ENCODE measurements around the gene GALNT14.

The GALNT14 gene

DNA sequence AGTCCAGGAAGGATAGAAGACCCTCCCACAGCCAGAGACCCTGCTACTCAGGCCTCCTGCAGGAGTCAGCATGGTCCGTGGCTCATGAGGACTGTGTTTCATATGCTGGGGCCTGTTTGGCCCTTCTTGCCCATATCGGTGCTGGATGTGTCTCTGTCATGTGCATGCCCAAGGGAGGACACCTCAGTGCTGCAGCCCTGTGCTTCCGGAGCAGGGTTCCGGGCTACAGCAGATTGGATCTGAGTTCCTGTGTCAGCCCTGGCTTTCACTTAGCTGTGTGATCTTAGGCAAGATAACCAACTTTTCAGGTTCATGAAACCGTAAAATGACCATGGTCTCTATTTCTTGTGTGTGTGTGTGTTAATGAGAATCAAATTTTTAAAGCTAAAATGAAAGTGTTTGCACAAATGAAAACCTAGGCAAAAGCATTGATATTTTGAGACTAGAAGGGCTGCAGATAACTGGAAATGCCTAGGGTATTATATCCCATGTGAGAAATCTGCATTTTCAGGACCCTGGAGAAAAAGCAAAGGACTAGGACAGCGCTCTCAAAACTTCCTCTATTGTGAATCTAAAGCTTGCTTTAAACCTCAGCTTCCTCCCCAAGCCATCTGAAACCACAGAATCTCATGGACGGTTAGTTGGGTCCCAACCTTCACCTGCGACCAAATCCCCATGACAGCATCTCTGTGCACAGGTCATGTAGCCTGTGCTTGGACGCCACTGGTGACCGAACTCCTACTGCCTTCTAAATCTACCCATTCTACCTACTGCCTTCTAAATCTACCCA, 272.2 kb downstream of the GALNT14 start:
- TF ChIP-seq, protein P1, sequence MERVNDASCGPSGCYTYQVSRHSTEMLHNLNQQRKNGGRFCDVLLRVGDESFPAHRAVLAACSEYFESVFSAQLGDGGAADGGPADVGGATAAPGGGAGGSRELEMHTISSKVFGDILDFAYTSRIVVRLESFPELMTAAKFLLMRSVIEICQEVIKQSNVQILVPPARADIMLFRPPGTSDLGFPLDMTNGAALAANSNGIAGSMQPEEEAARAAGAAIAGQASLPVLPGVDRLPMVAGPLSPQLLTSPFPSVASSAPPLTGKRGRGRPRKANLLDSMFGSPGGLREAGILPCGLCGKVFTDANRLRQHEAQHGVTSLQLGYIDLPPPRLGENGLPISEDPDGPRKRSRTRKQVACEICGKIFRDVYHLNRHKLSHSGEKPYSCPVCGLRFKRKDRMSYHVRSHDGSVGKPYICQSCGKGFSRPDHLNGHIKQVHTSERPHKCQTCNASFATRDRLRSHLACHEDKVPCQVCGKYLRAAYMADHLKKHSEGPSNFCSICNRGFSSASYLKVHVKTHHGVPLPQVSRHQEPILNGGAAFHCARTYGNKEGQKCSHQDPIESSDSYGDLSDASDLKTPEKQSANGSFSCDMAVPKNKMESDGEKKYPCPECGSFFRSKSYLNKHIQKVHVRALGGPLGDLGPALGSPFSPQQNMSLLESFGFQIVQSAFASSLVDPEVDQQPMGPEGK (CRISPR knock-in tag; IDR thresholded peaks at IDR 0.05; ENCODE audit: borderline replicate concordance), result no peak
- 0 out of 2 replicates have a peak, but pooled peaks have one; percentile 18 for TF ChIP-seq TCF4 (CRISPR knock-in tag; IDR thresholded peaks at IDR 0.05; ENCODE audit: borderline replicate concordance)
- TF ChIP-seq ISL1 (CRISPR knock-in tag; IDR thresholded peaks at IDR 0.05), result no peak
- TF ChIP-seq, protein P2, sequence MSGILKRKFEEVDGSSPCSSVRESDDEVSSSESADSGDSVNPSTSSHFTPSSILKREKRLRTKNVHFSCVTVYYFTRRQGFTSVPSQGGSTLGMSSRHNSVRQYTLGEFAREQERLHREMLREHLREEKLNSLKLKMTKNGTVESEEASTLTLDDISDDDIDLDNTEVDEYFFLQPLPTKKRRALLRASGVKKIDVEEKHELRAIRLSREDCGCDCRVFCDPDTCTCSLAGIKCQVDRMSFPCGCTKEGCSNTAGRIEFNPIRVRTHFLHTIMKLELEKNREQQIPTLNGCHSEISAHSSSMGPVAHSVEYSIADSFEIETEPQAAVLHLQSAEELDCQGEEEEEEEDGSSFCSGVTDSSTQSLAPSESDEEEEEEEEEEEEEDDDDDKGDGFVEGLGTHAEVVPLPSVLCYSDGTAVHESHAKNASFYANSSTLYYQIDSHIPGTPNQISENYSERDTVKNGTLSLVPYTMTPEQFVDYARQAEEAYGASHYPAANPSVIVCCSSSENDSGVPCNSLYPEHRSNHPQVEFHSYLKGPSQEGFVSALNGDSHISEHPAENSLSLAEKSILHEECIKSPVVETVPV (CRISPR knock-in tag; IDR thresholded peaks at IDR 0.05), result no peak
- TF ChIP-seq ARNTL (CRISPR knock-in tag; IDR thresholded peaks at IDR 0.05; ENCODE audit: borderline replicate concordance, low read depth), result no peak
- ATAC-seq, result no peak

DNA sequence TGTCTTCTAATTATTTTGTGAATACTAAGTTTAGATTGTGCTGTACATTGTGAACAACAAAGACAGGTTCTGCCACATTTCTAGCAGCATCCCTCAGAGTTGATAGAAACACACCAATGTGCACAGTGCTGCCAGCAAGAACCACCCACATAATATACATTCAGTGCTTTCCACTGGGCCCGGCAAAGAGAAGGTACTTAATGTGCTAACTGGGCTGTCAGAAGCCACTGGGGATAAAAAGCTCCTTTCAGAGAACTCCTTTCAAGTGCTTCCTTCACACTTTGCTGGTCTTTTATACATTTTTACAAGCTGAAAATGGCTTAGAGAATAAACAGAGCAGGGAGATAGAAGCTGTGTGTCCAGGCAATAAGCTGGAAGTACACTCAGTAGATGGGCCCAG, 273.0 kb downstream of the GALNT14 start:
- ATAC-seq, result no peak
- TF ChIP-seq ZFP3 (CRISPR knock-in tag; IDR thresholded peaks at IDR 0.05), result no peak
- TF ChIP-seq CSDC2 (CRISPR knock-in tag; IDR thresholded peaks at IDR 0.05), result no peak
- no peak for TF ChIP-seq ZFP30 (CRISPR knock-in tag; IDR thresholded peaks at IDR 0.05)
- no peak for TF ChIP-seq ZC3H10 (CRISPR knock-in tag; IDR thresholded peaks at IDR 0.05)
- TF ChIP-seq, protein P3, sequence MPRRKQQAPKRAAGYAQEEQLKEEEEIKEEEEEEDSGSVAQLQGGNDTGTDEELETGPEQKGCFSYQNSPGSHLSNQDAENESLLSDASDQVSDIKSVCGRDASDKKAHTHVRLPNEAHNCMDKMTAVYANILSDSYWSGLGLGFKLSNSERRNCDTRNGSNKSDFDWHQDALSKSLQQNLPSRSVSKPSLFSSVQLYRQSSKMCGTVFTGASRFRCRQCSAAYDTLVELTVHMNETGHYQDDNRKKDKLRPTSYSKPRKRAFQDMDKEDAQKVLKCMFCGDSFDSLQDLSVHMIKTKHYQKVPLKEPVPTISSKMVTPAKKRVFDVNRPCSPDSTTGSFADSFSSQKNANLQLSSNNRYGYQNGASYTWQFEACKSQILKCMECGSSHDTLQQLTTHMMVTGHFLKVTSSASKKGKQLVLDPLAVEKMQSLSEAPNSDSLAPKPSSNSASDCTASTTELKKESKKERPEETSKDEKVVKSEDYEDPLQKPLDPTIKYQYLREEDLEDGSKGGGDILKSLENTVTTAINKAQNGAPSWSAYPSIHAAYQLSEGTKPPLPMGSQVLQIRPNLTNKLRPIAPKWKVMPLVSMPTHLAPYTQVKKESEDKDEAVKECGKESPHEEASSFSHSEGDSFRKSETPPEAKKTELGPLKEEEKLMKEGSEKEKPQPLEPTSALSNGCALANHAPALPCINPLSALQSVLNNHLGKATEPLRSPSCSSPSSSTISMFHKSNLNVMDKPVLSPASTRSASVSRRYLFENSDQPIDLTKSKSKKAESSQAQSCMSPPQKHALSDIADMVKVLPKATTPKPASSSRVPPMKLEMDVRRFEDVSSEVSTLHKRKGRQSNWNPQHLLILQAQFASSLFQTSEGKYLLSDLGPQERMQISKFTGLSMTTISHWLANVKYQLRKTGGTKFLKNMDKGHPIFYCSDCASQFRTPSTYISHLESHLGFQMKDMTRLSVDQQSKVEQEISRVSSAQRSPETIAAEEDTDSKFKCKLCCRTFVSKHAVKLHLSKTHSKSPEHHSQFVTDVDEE (CRISPR knock-in tag; IDR thresholded peaks at IDR 0.05), result no peak
- TF ChIP-seq, protein P4, sequence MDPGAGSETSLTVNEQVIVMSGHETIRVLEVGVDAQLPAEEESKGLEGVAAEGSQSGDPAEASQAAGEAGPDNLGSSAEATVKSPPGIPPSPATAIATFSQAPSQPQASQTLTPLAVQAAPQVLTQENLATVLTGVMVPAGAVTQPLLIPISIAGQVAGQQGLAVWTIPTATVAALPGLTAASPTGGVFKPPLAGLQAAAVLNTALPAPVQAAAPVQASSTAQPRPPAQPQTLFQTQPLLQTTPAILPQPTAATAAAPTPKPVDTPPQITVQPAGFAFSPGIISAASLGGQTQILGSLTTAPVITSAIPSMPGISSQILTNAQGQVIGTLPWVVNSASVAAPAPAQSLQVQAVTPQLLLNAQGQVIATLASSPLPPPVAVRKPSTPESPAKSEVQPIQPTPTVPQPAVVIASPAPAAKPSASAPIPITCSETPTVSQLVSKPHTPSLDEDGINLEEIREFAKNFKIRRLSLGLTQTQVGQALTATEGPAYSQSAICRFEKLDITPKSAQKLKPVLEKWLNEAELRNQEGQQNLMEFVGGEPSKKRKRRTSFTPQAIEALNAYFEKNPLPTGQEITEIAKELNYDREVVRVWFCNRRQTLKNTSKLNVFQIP (CRISPR knock-in tag; IDR thresholded peaks at IDR 0.05; ENCODE audit: borderline replicate concordance, low read depth), result no peak
- TF ChIP-seq BACH2 (CRISPR knock-in tag; IDR thresholded peaks at IDR 0.05; ENCODE audit: borderline replicate concordance), result no peak
- TF ChIP-seq RARB (CRISPR knock-in tag; IDR thresholded peaks at IDR 0.05), result no peak
- TF ChIP-seq ESRRG (CRISPR knock-in tag; IDR thresholded peaks at IDR 0.05), result no peak
- TF ChIP-seq, protein P1 (CRISPR knock-in tag; IDR thresholded peaks at IDR 0.05; ENCODE audit: borderline replicate concordance), result no peak

DNA sequence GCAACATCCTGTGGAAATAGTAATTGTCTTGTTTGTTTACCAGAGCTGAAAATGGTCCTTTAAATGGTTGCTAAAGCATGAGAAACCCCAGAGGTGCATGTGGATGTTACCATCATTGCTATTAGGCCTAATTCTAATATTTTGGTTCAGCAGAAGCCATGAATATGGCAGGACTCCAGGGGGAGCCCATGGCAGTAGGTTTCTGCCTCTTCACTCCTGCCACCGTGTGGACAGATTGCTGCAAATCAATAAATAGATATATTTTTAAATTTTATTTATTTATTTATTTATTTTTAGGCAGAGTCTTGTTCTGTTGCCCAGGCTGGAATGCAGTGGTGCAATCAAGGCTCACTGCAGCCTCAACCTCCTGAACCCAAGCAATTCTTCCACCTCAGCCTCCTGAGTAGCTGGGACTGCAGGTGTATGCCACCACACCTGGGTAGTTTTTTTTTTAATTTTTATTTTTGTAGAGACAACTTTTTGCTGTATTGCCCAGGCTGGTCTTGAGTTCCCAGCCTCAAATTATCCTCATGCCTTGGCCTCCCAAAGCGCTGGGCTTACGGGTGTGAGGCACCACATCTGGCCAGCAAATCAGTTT, 276.1 kb downstream of the GALNT14 start:
- ATAC-seq, result peak; percentile 66; the same call in 2 of the 3 replicates
- no peak for TF ChIP-seq SNAI2 (CRISPR knock-in tag; IDR thresholded peaks at IDR 0.05)
- peak; percentile 46; the same call in 1 of the 2 replicates for TF ChIP-seq ZNF70 (CRISPR knock-in tag; IDR thresholded peaks at IDR 0.05)
- TF ChIP-seq ESRRG (CRISPR knock-in tag; IDR thresholded peaks at IDR 0.05), result no peak
- no peak for TF ChIP-seq CSDC2 (CRISPR knock-in tag; IDR thresholded peaks at IDR 0.05)

DNA sequence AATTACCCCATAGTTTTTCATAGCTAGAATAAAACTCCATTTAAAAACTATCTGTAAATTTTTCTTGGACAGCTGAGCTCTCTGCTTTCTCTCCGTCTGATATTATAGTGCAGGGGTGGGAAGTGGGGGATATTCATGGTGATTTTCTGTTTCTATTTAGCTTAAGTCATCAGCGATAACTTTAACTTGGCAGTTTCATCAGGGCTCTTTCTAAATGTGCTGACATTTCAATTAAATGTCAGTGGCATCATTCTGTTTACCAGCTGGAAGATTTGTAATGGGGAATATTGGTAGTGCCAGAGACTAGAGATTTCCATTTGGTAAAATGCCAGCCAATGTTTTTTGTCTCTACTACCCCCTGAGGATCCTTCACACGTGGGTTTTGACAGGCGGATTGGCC, 277.5 kb downstream of the GALNT14 start:
- no peak for ATAC-seq
- TF ChIP-seq, protein P5, sequence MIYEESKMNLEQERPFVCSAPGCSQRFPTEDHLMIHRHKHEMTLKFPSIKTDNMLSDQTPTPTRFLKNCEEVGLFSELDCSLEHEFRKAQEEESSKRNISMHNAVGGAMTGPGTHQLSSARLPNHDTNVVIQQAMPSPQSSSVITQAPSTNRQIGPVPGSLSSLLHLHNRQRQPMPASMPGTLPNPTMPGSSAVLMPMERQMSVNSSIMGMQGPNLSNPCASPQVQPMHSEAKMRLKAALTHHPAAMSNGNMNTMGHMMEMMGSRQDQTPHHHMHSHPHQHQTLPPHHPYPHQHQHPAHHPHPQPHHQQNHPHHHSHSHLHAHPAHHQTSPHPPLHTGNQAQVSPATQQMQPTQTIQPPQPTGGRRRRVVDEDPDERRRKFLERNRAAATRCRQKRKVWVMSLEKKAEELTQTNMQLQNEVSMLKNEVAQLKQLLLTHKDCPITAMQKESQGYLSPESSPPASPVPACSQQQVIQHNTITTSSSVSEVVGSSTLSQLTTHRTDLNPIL (CRISPR knock-in tag; IDR thresholded peaks at IDR 0.05; ENCODE audit: low read depth), result no peak
- TF ChIP-seq, protein P1 (CRISPR knock-in tag; IDR thresholded peaks at IDR 0.05; ENCODE audit: borderline replicate concordance), result no peak
- TF ChIP-seq ZNF8 (CRISPR knock-in tag; IDR thresholded peaks at IDR 0.05), result no peak
- TF ChIP-seq SNAI2 (CRISPR knock-in tag; IDR thresholded peaks at IDR 0.05), result no peak
- no peak for TF ChIP-seq ISL1 (CRISPR knock-in tag; IDR thresholded peaks at IDR 0.05)
- TF ChIP-seq ZNF70 (CRISPR knock-in tag; IDR thresholded peaks at IDR 0.05), result no peak
- TF ChIP-seq, protein P2 (CRISPR knock-in tag; IDR thresholded peaks at IDR 0.05), result no peak
- TF ChIP-seq ZFP30 (CRISPR knock-in tag; IDR thresholded peaks at IDR 0.05), result no peak
- no peak for TF ChIP-seq ZFP3 (CRISPR knock-in tag; IDR thresholded peaks at IDR 0.05)
